Ishikawa (cell line): ENCODE measurements around the gene SLC46A3.

Source experiments
- CREB1 ChIP-seq: IDR thresholded peaks from 2 replicates; pipeline ENCODE4 v1.6.1; 2012; ENCODE audit warnings: low read depth
- EP300 ChIP-seq: IDR thresholded peaks from 2 replicates; pipeline ENCODE4 v1.6.1; 2012; ENCODE audit warnings: borderline replicate concordance

- TF ChIP-seq EP300: no peak
- TF ChIP-seq CREB1: peak; percentile 58
Observed at GRCh38 chr13:28658796-28659620, 59.8 kb downstream of the SLC46A3 start, which contains the start of gene POMP.
